DND-41 (cell line): Measurements from ENCODE around the gene MEGF8.

Source experiments
- EZH2 ChIP-seq: IDR thresholded peaks from 3 replicates; pipeline ENCODE4 v1.6.1; 2012; ENCODE audit warnings: borderline replicate concordance, low read depth, mild to moderate bottlenecking, moderate library complexity, low read length, inconsistent platforms; ENCODE audit not compliant: severe bottlenecking
- TF ChIP-seq, protein P1 (sequence below): IDR thresholded peaks from 2 replicates; pipeline ENCODE4 v1.5.1; 2012; ENCODE audit warnings: borderline replicate concordance, low read length, moderate library complexity, mild to moderate bottlenecking; ENCODE audit not compliant: poor library complexity, severe bottlenecking; ENCODE audit errors: extremely low read depth

DNA sequence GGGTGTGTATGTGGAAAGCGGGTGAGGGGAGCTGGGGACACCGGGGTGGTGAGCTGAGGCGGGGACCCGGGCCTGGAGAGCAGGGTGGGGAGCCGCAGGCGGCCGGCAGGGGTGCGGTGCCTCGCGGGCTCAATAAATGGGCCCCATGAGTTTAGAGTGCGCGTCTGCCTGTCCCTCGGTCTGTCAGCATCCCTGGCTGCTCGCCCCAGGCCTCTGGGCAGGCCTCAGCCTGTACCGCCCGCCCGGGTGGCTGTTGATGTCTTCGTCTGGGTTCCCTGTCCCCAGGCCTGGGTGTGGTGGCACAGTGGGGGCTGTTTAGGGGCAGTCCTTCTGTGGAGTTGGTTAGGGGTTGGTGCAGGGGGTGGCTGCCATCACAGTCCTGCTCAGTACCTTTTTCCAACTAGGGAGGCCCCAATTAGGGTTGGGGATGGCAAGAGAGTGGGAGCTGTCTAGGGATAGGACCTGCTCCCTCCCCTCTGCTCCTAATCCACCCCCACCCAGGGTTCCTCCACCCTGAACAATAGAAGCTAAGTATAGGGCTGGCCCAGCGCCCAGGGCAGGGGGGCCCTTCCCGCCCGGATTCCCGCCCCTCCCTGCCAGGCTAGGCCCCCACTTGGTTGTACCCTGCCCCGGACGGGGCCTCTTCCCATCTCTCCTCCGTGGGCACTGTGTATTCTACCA, 44.1 kb upstream of the MEGF8 start:
- TF ChIP-seq, protein P1, sequence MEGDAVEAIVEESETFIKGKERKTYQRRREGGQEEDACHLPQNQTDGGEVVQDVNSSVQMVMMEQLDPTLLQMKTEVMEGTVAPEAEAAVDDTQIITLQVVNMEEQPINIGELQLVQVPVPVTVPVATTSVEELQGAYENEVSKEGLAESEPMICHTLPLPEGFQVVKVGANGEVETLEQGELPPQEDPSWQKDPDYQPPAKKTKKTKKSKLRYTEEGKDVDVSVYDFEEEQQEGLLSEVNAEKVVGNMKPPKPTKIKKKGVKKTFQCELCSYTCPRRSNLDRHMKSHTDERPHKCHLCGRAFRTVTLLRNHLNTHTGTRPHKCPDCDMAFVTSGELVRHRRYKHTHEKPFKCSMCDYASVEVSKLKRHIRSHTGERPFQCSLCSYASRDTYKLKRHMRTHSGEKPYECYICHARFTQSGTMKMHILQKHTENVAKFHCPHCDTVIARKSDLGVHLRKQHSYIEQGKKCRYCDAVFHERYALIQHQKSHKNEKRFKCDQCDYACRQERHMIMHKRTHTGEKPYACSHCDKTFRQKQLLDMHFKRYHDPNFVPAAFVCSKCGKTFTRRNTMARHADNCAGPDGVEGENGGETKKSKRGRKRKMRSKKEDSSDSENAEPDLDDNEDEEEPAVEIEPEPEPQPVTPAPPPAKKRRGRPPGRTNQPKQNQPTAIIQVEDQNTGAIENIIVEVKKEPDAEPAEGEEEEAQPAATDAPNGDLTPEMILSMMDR = no peak
- no peak for TF ChIP-seq EZH2
